Transverse colon (tissue), 3 donors: Measurements from ENCODE around the gene STEAP3.

Experiments
- EP300 ChIP-seq: sonication (generic); formaldehyde crosslinking; IDR thresholded peaks from one replicate; pipeline ENCODE4 v1.6.1; 2017; ENCODE audit warnings: antibody characterized with exemption, low read depth
- TF ChIP-seq, protein P1 (sequence below), 5 experiments: fragments of 200-600 bp in 3 of 5; fragments of 450-650 bp in 2 of 5; sonication (generic) in 3 of 5; IDR thresholded peaks; 1 replicate in 2 of 5; 2 replicates in 3 of 5; pipeline ENCODE4 v1.5.1; 2016 to 2017; ENCODE audit warnings: antibody characterized with exemption in 5 of 5, inconsistent platforms in 3 of 5, mild to moderate bottlenecking in 2 of 5, moderate library complexity in 1 of 5

DNA sequence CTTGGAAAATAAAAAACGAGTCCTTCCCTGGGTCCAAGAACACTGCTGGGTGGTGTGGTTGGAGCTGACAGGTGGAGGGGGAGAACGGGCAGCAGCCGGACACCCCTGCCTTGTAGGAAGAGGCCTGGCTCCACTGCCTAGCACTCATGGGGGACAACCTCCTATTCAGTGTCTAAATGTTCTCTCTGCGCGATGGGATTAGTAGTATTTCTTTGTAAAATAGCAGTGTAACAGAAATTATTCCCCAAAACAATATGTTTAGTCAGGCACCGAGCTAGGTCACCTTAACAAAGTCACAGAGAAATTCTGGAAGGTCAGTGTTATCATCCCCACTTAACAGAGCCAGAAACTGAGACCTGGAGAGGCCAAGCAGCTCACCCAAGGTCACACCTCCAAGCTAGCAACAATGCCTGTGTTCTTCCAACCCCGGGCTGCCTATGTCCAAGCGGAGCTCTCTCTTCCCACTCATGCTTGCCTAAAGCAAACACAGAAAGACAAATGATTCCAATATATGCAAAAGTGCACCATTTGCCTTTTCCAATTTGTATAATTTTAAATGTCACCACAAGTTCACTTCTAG is 68.0 kb downstream of the STEAP3 start:
- TF ChIP-seq, protein P1, sequence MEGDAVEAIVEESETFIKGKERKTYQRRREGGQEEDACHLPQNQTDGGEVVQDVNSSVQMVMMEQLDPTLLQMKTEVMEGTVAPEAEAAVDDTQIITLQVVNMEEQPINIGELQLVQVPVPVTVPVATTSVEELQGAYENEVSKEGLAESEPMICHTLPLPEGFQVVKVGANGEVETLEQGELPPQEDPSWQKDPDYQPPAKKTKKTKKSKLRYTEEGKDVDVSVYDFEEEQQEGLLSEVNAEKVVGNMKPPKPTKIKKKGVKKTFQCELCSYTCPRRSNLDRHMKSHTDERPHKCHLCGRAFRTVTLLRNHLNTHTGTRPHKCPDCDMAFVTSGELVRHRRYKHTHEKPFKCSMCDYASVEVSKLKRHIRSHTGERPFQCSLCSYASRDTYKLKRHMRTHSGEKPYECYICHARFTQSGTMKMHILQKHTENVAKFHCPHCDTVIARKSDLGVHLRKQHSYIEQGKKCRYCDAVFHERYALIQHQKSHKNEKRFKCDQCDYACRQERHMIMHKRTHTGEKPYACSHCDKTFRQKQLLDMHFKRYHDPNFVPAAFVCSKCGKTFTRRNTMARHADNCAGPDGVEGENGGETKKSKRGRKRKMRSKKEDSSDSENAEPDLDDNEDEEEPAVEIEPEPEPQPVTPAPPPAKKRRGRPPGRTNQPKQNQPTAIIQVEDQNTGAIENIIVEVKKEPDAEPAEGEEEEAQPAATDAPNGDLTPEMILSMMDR (IDR thresholded peaks at IDR 0.05) = no peak
- no peak for TF ChIP-seq EP300
